GM19099 (cell line): ENCODE data around the gene USP7.

Experiments
- POLR2A ChIP-seq: IDR thresholded peaks from 3 replicates; pipeline ENCODE4 v1.6.1; 2011; ENCODE audit warnings: low read depth; ENCODE audit not compliant: insufficient read length; ENCODE audit errors: extremely low read depth

The USP7 gene

GRCh38 chr16:8869212-8869987, 94.3 kb downstream of the USP7 start:
- peak; percentile 59 for TF ChIP-seq POLR2A

- peak; percentile 82 for TF ChIP-seq POLR2A
Observed at GRCh38 chr16:8868416-8869211, 95.1 kb downstream of the USP7 start, which contains the start of gene CARHSP1. CARHSP1 (minus strand) TSS chr16:8869006; CDS start chr16:8859328, 9,678 bp downstream.

GRCh38 chr16:8867932-8868415, 95.7 kb downstream of the USP7 start:
- no peak for TF ChIP-seq POLR2A

GRCh38 chr16:8867216-8867931, 96.3 kb downstream of the USP7 start:
- peak; percentile 11 for TF ChIP-seq POLR2A

- TF ChIP-seq POLR2A = no peak
Observed at GRCh38 chr16:8866884-8867215, 96.9 kb downstream of the USP7 start.

GRCh38 chr16:8866118-8866883, 97.4 kb downstream of the USP7 start:
- no peak for TF ChIP-seq POLR2A

- no peak for TF ChIP-seq POLR2A
Observed at GRCh38 chr16:8865145-8865882, 98.4 kb downstream of the USP7 start.

GRCh38 chr16:8864480-8865110, 99.1 kb downstream of the USP7 start:
- TF ChIP-seq POLR2A = no peak

GRCh38 chr16:8863594-8864424, 99.9 kb downstream of the USP7 start:
- TF ChIP-seq POLR2A = peak; percentile 29

GRCh38 chr16:8862309-8863130, 101.2 kb downstream of the USP7 start:
- TF ChIP-seq POLR2A = no peak

- no peak for TF ChIP-seq POLR2A
Observed at GRCh38 chr16:8861563-8862308, 102.0 kb downstream of the USP7 start.
